OCI-LY3 (cell line): ENCODE data around the gene UFSP1.

Experiments
- EZH2phosphoT487 ChIP-seq: fragments of 200-600 bp; shearing (Covaris generic); IDR thresholded peaks from 2 replicates; pipeline ENCODE4 v1.6.1; 2018; ENCODE audit warnings: antibody characterized with exemption, mixed run types, low read depth
- TF ChIP-seq, protein P1 (sequence below): fragments of 200-600, 300-600 bp; sonication (generic); IDR thresholded peaks from 2 replicates; pipeline ENCODE4 v1.5.1; 2014; ENCODE audit warnings: antibody characterized with exemption, low read length, low read depth

DNA sequence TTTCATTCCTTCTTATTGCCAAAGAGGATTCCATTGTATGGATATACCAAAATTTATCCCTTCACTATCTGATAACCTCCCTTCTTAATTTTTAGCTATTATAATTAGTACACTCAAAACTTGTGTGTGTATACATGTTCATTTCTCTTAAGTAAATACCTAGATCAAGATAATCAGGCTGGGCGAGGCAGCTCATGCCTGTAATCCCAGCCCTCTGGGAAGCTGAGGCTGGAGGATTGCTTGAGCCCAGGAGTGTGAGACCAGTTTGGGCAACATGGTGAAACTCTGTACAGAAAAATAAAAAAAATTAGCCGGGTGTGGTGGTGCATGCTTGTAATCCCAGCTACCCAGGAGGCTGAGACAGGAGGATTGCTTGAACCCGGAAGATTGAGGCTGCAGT lies 22.0 kb upstream of the UFSP1 start:
- TF ChIP-seq, protein P1, sequence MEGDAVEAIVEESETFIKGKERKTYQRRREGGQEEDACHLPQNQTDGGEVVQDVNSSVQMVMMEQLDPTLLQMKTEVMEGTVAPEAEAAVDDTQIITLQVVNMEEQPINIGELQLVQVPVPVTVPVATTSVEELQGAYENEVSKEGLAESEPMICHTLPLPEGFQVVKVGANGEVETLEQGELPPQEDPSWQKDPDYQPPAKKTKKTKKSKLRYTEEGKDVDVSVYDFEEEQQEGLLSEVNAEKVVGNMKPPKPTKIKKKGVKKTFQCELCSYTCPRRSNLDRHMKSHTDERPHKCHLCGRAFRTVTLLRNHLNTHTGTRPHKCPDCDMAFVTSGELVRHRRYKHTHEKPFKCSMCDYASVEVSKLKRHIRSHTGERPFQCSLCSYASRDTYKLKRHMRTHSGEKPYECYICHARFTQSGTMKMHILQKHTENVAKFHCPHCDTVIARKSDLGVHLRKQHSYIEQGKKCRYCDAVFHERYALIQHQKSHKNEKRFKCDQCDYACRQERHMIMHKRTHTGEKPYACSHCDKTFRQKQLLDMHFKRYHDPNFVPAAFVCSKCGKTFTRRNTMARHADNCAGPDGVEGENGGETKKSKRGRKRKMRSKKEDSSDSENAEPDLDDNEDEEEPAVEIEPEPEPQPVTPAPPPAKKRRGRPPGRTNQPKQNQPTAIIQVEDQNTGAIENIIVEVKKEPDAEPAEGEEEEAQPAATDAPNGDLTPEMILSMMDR = no peak
- no peak for TF ChIP-seq EZH2phosphoT487
